ENCODE measurements around the gene TAS1R3.

DNA sequence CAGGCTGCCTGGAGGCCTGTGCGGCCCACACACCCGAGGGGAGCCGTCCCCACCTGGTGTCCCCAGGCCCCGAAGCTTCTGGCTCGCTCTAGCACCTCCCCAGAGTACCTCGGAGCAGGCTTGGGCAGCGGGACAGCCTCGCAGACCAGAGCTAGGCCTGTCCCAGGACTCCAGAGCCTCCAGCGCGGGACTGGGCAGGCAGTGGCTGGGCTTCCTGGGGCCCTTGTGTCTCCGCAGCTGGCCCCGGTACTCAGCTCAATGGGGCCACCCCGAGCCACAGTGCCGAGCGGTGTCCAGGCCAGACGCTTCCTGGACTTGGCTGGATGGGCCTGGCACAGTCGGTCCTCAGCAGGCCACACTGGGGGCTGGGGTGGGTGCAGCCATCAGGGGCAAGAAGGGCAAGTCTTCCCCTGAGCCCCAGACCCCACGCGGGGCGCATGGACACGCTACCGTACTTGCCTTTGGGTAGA is 45.9 kb upstream of the TAS1R3 start:
- TF ChIP-seq, protein P1, sequence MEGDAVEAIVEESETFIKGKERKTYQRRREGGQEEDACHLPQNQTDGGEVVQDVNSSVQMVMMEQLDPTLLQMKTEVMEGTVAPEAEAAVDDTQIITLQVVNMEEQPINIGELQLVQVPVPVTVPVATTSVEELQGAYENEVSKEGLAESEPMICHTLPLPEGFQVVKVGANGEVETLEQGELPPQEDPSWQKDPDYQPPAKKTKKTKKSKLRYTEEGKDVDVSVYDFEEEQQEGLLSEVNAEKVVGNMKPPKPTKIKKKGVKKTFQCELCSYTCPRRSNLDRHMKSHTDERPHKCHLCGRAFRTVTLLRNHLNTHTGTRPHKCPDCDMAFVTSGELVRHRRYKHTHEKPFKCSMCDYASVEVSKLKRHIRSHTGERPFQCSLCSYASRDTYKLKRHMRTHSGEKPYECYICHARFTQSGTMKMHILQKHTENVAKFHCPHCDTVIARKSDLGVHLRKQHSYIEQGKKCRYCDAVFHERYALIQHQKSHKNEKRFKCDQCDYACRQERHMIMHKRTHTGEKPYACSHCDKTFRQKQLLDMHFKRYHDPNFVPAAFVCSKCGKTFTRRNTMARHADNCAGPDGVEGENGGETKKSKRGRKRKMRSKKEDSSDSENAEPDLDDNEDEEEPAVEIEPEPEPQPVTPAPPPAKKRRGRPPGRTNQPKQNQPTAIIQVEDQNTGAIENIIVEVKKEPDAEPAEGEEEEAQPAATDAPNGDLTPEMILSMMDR (IDR thresholded peaks at IDR 0.05; ENCODE audit: low read depth, low read length, missing input control) = no peak
- TF ChIP-seq, protein P2, sequence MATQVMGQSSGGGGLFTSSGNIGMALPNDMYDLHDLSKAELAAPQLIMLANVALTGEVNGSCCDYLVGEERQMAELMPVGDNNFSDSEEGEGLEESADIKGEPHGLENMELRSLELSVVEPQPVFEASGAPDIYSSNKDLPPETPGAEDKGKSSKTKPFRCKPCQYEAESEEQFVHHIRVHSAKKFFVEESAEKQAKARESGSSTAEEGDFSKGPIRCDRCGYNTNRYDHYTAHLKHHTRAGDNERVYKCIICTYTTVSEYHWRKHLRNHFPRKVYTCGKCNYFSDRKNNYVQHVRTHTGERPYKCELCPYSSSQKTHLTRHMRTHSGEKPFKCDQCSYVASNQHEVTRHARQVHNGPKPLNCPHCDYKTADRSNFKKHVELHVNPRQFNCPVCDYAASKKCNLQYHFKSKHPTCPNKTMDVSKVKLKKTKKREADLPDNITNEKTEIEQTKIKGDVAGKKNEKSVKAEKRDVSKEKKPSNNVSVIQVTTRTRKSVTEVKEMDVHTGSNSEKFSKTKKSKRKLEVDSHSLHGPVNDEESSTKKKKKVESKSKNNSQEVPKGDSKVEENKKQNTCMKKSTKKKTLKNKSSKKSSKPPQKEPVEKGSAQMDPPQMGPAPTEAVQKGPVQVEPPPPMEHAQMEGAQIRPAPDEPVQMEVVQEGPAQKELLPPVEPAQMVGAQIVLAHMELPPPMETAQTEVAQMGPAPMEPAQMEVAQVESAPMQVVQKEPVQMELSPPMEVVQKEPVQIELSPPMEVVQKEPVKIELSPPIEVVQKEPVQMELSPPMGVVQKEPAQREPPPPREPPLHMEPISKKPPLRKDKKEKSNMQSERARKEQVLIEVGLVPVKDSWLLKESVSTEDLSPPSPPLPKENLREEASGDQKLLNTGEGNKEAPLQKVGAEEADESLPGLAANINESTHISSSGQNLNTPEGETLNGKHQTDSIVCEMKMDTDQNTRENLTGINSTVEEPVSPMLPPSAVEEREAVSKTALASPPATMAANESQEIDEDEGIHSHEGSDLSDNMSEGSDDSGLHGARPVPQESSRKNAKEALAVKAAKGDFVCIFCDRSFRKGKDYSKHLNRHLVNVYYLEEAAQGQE (IDR thresholded peaks at IDR 0.05) = no peak
- TF ChIP-seq, protein P3, sequence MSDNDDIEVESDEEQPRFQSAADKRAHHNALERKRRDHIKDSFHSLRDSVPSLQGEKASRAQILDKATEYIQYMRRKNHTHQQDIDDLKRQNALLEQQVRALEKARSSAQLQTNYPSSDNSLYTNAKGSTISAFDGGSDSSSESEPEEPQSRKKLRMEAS (IDR thresholded peaks at IDR 0.05) = no peak
- TF ChIP-seq TAF1 (conservative IDR thresholded peaks at IDR 0.05) = no peak
- no peak for TF ChIP-seq ZBTB33 (IDR thresholded peaks at IDR 0.05)
- no peak for TF ChIP-seq EGR1 (IDR thresholded peaks at IDR 0.05; ENCODE audit: low read depth in 2 of 2)
- TF ChIP-seq YY1 (IDR thresholded peaks at IDR 0.05) = no peak
- TF ChIP-seq, protein P4, sequence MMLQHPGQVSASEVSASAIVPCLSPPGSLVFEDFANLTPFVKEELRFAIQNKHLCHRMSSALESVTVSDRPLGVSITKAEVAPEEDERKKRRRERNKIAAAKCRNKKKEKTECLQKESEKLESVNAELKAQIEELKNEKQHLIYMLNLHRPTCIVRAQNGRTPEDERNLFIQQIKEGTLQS (IDR thresholded peaks at IDR 0.05) = no peak
- TF ChIP-seq JUND (IDR thresholded peaks at IDR 0.05) = no peak
- TF ChIP-seq RAD21 (IDR thresholded peaks at IDR 0.05) = no peak
- no peak for TF ChIP-seq NR2F2 (IDR thresholded peaks at IDR 0.05)
- TF ChIP-seq RXRA (IDR thresholded peaks at IDR 0.05) = no peak
- no peak for TF ChIP-seq SP1 (IDR thresholded peaks at IDR 0.05)
- no peak for TF ChIP-seq GABPA (IDR thresholded peaks at IDR 0.05 in 1 of 2, conservative IDR thresholded peaks at IDR 0.05 in 1 of 2)

All from liver (tissue), 3 donors.